ENCODE measurements around the gene TSPAN4. TPM values are rescaled to one million over a fixed set of nuclear protein-coding genes. Genes with fewer than 3 reads are reported as not detected.

TSPAN4 gene
- total RNA-seq, 1 experiment from 2014 or later = 50.3 TPM

DNA sequence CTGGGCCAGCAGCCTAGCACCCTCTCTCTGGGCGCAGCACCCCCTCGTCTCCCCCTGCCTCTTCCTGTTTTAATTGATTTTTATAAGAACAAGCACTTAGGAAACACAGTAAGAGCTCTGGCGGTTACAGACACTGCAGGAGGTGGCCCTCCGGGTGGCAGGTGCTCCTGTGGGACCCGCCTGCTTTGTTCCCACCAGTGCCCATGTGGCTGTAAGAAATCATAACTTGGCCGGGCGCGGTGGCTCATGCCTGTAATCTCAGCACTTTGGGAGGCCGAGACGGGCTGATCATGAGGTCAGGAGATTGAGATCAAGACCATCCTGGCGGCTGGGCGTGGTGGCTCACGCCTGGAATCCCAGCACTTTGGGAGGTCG is 18.4 kb downstream of the TSPAN4 start:
- ChIA-PET RAD21 (ENCODE audit: low non-redundant PET in 1 of 2, low total read pairs in 2 of 2, uncharacterized antibody in 2 of 2, unreplicated experiment in 2 of 2) (interaction anchor here in 1 of 2 experiments (1.0 kb wide), 1 partner anchor 15 kb away, joined by 3 read pairs; no protein-coding TSS in a partner anchor), POLR2A (no interaction called here), CTCF (no interaction called here)
- no peak for TF ChIP-seq YY1 (IDR thresholded peaks at IDR 0.05; ENCODE audit: extremely low read depth, insufficient replicate concordance, low read depth, low read length)
- TF ChIP-seq CBX3 (IDR thresholded peaks at IDR 0.05; ENCODE audit: low read depth) = no peak
- no peak for TF ChIP-seq EZH2phosphoT487 (IDR thresholded peaks at IDR 0.05; ENCODE audit: borderline replicate concordance)
- no peak for TF ChIP-seq JUND (IDR thresholded peaks at IDR 0.05)
- TF ChIP-seq ZFX (IDR thresholded peaks at IDR 0.05) = no peak
- TF ChIP-seq, protein P1, sequence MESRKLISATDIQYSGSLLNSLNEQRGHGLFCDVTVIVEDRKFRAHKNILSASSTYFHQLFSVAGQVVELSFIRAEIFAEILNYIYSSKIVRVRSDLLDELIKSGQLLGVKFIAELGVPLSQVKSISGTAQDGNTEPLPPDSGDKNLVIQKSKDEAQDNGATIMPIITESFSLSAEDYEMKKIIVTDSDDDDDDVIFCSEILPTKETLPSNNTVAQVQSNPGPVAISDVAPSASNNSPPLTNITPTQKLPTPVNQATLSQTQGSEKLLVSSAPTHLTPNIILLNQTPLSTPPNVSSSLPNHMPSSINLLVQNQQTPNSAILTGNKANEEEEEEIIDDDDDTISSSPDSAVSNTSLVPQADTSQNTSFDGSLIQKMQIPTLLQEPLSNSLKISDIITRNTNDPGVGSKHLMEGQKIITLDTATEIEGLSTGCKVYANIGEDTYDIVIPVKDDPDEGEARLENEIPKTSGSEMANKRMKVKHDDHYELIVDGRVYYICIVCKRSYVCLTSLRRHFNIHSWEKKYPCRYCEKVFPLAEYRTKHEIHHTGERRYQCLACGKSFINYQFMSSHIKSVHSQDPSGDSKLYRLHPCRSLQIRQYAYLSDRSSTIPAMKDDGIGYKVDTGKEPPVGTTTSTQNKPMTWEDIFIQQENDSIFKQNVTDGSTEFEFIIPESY (IDR thresholded peaks at IDR 0.05; ENCODE audit: extremely low read depth, insufficient replicate concordance, low read length) = no peak
- TF ChIP-seq TCF7L2 (IDR thresholded peaks at IDR 0.05; ENCODE audit: borderline replicate concordance, extremely low read depth, insufficient read depth, insufficient read length) = no peak
- TF ChIP-seq EGR1 (IDR thresholded peaks at IDR 0.05; ENCODE audit: low read depth) = no peak
- TF ChIP-seq RAD21 (IDR thresholded peaks at IDR 0.05; ENCODE audit: low read depth) = no peak
- TF ChIP-seq, protein P2, sequence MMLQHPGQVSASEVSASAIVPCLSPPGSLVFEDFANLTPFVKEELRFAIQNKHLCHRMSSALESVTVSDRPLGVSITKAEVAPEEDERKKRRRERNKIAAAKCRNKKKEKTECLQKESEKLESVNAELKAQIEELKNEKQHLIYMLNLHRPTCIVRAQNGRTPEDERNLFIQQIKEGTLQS (IDR thresholded peaks at IDR 0.05) = no peak
- TF ChIP-seq, protein P3, sequence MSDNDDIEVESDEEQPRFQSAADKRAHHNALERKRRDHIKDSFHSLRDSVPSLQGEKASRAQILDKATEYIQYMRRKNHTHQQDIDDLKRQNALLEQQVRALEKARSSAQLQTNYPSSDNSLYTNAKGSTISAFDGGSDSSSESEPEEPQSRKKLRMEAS (IDR thresholded peaks at IDR 0.05) = no peak
- no peak for TF ChIP-seq POLR2AphosphoS5 (IDR thresholded peaks at IDR 0.05; ENCODE audit: low read depth, low read length)
- TF ChIP-seq FOSL1 (IDR thresholded peaks at IDR 0.05; ENCODE audit: low read depth) = no peak
- TF ChIP-seq ZNF274 (IDR thresholded peaks at IDR 0.05; ENCODE audit: low read depth, low read length) = no peak
- no peak for TF ChIP-seq SP1 (IDR thresholded peaks at IDR 0.05; ENCODE audit: low read depth)
- no peak for TF ChIP-seq SRF (IDR thresholded peaks at IDR 0.05; ENCODE audit: low read depth)
- TF ChIP-seq SIN3A (IDR thresholded peaks at IDR 0.05; ENCODE audit: low read depth) = no peak
- no peak for TF ChIP-seq CEBPB (IDR thresholded peaks at IDR 0.05; ENCODE audit: low read depth)
- TF ChIP-seq EZH2 (IDR thresholded peaks at IDR 0.05) = no peak
- no TSS peak for BruUV-seq (replicated peaks)
- intact Hi-C loops (cut with micrococcal nuclease) = no loop called here
- Histone ChIP-seq H3K9me3 (ENCODE audit: control insufficient read depth in 1 of 2, insufficient read depth in 1 of 2, low read depth in 1 of 2, low read length in 2 of 2) (no peaks in the 10 kb centered on the region), H3K36me3 (ENCODE audit: control insufficient read depth in 1 of 2, insufficient read depth in 2 of 2, low read length in 2 of 2) (no peaks in the 10 kb centered on the region), H2AFZ (ENCODE audit: low read depth, low read length, poor library complexity, severe bottlenecking) (no peak overlapping the region), H3K9ac (ENCODE audit: low read length) (no peak overlapping the region), H4K20me1 (ENCODE audit: insufficient read depth) (no peaks in the 10 kb centered on the region), H3K4me2 (ENCODE audit: low read length) (no peak overlapping the region), H3K79me2 (ENCODE audit: insufficient read depth, low read length) (no peaks in the 10 kb centered on the region), H3K4me3 (replicated peaks in 1 of 2; ENCODE audit: low read depth in 1 of 2, low read length in 2 of 2) (no peak overlapping the region), H3K27me3 (ENCODE audit: insufficient read depth, low read length) (no peaks in the 10 kb centered on the region), H3K4me1 (ENCODE audit: control insufficient read depth in 1 of 2, insufficient read depth in 2 of 2, low read length in 2 of 2) (peaks cover 7 to 26% of the 10 kb centered on the region in 2 experiments), H3K9me2 (ENCODE audit: insufficient read depth) (no peaks in the 10 kb centered on the region), H3K27ac (ENCODE audit: low read depth, low read length) (no peak overlapping the region)
- ATAC-seq = no peak
- DNase-seq (ENCODE audit: low read depth, low spot score) = no peak

Measured in HCT116 (cell line).